M059J (cell line): ENCODE data around the gene SEC16A. TPM values are rescaled to one million over a fixed set of nuclear protein-coding genes. Genes with fewer than 3 reads are reported as not detected.

Experiments
- DNase-seq: peaks from one replicate; pipeline ENCODE4 v3.0.0-alpha.2; 2012; ENCODE audit warnings: low read depth
- total RNA-seq: library from RNA; depleted of rRNA; stranded (reverse); fragments of >200 nt; shearing (Covaris generic); gene quantifications from 2 replicates; pipeline ENCODE4 v1.2.3, GENCODE V29; 2014

SEC16A gene
- total RNA-seq, 1 experiment from 2014 or later, result 42.6 TPM

DNA sequence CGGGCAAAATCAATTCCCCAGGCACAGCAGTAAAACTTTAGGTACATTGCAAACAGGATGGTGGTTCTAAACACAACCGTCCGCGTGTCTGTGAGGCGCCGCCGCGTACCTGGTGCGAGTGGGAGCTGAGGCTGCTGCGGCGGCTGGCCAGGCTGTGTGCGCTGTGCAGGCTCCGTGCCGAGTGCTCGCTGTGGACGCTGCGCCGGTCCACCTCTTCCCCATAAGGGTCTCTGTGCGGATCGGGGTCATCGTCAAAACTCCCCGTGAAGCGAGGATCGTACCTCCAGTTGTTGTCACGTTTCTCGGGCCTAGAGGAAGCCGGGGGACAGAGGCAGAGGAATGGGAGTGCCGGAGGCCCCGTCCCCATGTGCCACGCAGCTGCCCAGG, 16.7 kb downstream of the SEC16A start:
- DNase-seq, result no peak

DNA sequence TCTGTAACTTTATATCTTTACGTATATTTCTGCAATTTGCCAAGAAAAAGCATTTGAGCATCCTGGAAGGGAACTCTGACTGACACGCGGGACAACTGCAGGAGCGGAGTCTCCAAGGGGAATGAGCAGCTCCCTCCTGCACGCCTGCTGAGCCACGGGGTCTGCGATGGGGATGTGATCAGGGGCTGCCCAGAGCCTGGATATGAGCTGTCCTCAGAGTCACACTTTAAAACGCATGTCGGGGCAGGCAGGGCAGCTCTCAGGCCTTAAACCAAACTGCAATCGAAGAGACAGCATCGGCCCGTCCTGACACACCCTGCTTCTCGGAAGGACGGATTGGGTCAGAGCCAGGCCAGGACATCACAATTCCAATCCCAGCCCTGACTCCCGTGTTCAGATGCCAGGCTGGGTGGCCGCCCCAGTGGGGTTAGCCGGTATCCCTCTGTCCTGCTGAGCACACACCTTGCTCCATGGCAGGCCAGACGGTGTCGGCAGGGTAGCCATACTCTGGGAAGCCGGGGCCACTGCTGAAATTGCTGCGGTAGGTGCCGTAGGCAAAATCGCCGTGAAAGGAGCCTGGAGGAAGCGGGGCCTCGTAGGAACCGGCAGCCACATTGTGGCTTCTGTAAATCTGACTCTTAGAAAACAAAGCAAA, 17.2 kb downstream of the SEC16A start:
- DNase-seq, result no peak

DNA sequence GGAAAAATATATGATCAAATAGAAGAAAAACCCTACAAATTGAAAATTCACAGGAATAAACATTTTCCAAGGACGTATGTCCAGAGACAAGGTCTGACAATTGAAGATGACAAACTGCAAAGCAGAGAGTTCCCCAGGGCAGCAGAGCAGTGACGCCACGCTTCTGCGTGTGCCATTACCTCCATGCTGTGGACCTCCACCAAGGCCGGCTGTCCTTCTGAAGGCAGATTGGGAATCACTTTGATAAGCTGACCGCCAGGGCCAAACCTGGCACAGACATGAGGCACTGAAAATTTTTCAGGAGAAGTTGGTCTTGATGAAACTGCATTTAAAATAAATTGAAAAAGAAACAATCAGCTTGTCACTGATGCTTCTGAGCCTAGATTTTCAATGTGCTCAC, 18.6 kb downstream of the SEC16A start:
- DNase-seq, result no peak

DNA sequence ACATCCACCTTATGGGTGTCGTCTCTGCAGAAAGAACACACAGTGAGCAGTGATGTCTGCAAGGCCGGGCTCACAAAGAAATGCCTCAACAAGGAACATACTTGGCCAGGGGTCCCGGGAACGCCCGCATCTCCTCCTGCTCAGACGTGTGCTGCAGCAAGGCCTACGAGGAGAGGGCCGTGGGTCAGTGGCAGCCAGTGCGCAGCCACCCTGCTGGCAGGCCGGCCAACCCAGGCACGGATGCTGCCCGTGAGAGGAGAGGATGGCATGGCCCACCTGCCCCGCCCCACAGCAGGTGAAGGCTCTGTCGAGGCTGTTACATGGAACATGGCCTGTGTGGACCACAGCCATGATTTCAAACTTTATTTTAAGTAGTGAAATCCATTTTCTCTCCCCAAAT, 19.3 kb downstream of the SEC16A start:
- no peak for DNase-seq

DNA sequence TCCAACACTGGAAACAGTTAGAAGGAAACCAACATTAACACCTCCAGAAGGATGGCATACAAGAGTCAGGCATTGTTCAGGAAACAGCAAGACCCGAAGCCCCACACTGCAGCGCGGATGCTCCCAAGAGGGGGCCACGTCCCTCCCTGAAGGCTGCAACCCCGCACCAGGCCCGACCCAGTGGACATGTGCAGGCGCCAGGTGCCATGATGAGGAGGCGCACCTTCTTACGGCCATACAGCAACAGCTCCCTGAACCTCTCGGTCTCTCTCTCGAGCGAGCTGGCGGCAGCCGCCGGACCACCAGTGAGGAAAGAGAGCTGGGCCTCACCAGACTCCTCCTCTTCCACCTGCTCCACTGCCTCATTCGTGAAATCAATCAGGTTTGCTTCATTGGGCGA, 20.2 kb downstream of the SEC16A start:
- no peak for DNase-seq

DNA sequence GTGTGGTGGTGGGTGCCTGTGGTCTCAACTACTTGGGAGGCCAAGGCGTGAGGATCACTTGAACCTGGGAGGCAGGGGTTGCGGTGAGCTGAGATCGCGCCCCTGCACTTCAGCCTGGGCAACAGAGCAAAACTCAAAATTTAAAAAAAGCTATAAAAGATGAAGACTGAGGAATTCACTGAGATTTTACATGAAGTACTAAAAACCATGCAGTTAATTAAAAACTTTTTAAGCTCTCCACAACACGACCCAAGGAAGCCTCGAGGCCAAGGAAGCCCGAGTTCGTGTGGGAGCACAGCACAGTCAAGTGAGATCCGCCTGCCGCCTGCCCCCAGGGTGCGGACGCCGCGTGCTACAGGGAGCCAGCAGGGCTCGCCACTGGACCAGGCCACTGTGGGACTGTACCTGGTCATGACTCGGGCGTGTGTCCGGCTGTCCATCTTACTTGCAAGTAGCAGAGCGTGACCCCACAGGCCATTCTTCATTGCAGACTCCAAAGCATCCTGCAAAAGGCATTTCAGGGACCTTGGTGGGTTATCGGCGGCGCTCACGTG, 22.0 kb downstream of the SEC16A start:
- DNase-seq, result no peak

DNA sequence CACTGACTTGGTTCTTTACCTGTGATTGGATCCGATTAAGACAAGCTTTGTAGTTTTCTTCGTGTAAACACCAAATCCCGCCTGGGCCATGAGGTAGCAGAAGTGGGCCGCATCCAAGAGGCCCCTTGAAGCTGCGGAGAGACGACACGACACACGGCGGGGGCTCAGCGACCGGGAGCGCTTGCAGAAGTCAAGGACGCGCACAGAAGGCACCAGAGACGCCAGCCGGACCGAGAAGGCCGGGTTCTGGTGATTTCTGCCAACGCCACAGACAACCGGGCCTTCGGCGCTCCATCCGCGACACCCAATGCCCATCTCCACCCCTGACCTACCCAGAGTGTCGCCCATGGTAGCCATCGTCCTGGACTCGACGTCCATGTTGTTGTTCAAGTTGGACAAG, 23.4 kb downstream of the SEC16A start:
- DNase-seq, result no peak

DNA sequence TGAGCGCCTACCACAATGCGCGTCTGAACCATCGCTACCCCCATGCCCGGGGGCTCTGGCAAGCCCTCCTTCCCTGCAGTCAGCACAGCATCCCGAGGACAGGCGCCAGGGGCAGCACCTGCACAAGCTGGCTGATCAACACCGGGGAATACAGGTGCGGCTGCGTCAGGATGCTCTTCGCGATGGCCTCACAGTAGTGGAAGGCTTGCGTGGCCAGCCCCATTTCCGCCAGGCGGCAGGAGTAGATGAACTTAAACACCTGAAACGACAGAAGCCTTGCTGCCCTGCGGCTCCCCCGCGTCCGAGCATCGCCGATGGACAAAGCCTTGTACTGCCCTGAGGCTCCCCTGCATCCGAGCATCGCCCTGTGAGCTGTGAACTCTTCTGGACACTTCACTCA, 25.5 kb downstream of the SEC16A start:
- DNase-seq, result no peak

DNA sequence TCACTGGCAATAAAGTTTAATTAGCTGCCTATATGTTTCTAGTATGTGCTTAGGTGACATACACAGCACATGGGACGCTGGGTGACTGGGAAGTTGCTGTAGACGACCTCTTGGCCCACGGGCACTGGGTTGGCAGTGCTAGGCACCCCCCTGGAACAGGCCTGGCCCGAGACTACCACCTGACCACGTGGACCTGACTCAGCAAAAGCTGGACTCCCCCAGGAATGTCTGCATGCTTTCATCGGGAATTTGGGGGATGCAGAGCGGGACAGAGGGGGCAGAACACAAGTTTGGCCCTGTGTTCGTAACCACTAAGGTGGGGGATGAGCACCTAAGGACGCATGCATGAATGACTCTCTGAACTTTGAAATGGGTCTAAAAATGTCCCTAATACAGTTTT, 26.6 kb downstream of the SEC16A start:
- DNase-seq, result no peak

DNA sequence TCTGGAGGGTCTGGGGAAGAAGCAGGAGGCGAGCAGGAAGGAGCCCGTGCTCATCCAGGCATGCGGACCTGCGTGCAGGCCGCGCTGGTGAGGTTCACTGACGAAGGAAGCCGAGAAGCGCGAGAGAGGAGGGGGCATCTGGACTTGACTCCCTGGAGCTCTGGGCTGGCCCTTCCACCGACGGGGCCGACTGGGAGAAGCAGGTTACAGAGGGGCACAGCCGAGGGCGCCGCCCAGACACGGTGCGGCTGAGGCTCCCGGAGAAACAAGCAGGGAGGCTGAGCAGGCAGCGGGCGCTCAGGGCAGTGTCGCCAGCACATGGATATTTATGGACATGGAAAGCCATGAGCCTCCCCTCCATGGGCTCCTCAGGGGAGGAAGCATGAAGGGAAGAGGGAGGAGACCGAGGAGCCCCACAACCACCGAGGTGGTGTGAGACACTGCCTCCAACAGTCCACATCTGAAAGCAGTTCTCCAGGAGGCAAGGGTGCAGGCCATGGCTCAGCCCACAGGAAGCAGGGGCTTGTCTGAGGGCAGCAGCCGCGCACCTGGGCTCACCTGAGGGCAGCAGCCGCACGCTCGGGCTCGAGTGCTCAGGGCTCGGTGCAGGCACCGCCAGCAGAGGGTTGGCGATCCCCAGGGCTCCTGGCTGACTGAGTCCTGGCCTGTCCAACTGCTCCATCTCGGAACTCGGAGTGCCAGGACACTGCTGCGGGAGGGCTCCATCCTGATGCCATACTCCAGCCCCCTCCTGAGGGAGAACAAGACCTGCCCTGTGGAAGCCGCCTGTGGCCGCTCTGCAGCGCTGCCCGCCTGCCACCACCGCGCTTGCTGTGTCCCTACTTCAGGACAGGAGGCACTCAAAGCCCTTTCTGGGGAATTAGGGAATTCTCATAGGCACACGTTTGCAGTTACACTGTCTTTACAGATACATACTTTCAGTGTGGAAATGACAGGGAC, 27.5 kb downstream of the SEC16A start:
- DNase-seq, result no peak

DNA sequence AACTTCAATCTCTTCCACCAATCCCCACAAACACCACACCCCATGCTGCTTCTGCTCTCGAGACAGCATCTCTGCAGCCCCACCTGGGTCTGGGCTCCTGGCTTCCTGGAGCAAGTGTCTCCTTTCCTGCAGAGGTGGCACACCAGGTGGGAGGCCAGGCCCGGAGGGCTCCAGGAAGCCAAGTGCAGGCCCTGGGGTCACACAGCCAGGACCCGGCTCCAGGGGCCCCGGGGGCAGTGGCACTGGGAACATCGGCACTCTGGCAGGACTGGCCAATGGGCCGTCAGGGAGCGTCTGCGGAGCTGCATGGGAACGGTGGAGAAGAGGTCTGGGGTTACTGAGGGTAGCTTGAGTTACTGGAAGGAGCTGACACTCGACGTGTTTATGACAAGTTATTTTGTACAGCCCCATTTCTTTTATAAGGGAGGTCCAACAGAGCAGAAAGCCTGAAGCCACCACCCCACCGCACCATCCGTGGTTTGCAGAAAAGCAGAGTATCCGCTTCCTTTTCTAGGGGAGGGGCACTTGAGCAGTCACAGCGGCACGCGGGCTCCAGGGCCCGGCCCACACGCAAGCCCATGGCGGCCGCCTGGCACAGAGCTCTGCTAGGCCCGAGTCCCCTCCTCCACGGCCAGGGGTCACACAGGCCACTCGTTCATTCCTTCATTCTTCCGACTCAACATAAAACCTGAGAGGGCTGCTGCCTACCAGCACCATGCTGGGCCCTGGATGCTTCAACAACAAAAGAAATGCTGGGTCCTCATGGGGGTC, 28.6 kb downstream of the SEC16A start:
- DNase-seq, result no peak

DNA sequence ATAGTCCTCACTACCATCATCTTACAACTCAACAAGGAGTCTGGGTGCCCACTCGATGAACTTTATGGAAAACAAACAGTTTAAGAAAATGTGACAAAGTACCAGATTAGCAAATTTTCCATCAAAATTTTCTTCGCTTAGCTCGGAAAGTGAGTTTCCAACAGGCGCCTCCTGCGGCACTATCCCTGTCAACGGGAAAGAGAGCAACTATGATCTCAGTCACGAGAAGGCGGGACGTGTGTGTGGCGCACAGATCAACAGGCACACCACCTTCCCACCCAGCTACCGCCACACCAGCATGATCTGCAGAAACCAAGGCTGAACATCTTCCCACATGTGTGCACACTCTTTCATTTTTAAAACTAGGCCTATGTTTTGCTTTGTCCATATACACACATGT, 29.5 kb downstream of the SEC16A start:
- no peak for DNase-seq

DNA sequence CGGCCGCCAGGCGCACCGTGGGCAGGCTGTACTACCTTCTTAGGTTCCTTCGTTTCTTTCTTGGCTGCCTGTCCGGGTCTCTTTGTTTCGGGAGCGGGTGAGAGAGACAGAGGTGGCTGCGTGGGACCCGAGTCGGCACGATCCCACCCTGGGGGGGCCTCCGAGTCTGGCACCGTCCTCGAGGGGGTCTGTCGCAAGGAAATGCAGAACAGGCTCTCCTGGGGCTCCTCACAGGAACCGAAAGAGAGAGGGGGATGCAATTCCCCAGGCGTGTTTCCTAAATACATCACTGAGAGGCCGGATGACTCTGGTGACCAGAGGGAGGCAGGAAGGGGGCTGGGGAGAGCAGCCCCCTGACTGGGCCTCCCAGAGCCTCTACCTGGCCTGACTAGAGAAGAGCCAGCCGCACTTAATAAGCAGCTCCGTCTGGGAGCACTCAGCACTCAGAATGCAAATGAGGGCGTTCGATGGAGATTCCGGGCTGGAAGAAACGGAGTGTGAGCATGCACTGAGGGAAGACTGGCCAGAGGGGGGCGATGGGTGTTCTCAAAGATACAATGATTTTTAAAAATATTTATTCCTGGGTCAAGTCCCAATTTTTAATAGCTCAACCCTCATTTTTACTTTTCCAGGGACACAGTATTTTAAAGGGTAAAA, 31.5 kb downstream of the SEC16A start:
- DNase-seq, result no peak

DNA sequence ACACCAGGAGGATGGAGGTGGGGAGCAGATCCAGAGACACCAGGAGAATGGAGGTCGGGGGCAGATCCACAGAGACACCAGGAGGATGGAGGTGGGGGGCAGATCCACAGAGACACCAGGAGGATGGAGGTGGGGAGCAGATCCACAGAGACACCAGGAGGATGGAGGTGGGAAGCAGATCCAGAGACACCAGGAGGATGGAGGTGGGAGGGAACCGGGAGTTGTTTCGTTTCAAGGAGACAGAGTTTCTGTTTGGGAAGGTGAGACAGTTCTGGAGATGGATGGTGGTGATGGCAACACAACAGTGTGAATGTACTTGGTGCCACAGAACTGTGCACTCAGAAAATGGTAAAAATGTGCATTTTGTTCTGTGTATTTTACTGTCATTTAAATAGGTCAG, 34.2 kb downstream of the SEC16A start:
- DNase-seq, result no peak

DNA sequence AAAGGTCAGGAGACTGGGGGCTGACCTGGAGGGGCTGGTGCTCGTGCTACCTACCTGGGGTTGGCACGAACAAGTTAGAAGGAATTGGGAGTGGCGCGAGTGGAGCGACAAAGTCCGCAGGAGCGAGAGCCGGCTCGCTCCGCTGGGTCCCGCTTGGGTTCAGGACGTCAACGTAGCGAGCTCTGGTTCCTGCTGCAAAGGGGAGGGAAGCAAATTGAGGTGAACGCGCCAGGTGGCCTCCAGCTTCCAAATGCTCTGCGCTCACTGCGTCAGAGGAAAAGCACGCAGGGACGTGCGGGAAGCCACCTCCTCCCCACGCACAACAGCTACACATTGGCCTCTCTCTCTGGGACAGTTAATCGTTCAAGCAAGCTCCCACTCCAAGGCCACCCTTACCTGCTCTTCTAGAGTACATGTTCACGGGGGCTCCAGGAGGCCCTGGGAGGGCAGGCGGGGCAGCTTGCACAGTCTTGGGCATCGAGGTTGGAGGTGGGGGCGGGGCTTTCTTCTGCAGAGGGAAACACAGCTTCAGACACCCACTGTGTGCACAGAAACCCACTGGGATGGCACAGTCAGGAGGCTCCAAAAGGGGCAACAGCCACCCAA, 35.6 kb downstream of the SEC16A start:
- no peak for DNase-seq

DNA sequence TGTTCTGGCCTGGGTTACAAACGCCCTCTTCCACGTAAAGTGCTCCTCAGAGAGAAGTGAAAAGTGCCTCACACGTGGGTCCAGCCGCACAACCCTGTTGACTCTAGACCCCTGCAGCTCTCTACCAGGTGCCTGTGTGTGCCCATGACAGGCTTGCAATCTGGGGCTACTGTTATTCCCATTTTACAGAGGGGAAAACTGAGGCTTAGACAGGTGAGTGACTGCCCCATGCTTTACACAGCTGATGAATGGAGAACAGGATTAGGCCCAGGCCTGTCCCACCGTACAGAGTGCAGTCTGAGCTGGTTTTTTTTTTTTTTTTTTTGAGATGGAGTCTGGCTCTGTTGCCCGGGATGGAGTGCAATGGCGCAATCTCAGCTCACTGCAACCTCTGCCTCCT, 37.0 kb downstream of the SEC16A start:
- DNase-seq, result no peak

DNA sequence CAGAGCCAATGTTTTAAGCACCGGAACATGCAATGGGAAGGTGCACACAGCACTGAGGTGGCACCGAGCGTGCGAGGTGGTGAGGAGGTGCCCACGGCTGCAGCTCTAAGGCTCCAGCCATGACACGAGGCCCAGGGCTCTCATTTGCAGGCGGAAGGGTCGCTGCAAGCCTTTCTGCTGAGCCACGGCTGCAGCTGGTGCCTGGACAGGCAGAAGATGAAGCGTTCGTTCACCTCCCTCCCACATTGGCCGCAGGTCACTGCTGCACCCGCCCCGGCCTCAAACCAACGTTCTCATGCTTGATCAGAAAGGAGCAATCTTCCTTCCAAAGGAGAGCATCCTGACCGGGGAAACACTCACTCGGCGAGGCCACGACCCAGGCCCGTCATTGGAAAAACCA, 38.7 kb downstream of the SEC16A start:
- no peak for DNase-seq

DNA sequence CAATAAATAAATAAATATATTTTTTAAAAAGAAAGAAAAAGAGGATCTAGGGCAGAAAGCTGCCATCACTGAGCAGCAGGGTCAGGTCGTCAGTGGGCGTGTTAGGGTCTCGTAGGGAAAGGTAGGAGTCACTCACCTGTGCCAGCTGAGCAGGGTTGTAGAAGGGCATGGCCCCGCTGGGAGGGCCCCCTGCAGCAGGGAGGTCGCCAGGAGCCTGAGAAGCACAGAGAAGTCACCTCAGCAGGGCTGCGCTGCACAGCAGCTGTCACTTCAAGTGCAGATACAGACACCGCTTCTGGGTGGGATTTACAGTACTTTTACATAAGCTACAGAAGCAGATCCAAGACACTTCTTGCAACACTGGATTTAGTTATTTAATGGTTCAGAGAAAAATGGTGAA, 39.2 kb downstream of the SEC16A start:
- DNase-seq, result no peak

DNA sequence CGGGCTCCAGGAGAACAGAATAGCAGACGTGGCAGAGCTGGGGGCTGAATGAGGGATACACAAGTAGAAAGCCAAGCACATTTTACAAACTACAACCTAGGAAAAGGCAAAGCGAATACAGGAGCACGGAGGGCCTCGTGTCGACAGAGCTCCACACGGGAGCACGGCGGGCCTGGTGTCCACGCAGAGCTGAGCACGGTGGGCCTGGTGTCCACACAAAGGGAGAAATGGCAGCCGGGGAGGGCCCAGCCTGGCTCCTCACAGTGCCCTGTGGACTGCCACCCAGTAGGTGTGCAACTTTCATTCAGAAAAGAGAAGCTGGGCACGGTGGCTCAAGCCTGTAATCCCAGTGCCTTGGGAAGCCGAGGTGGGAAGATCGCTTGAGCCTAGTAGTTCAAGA, 39.8 kb downstream of the SEC16A start:
- no peak for DNase-seq

DNA sequence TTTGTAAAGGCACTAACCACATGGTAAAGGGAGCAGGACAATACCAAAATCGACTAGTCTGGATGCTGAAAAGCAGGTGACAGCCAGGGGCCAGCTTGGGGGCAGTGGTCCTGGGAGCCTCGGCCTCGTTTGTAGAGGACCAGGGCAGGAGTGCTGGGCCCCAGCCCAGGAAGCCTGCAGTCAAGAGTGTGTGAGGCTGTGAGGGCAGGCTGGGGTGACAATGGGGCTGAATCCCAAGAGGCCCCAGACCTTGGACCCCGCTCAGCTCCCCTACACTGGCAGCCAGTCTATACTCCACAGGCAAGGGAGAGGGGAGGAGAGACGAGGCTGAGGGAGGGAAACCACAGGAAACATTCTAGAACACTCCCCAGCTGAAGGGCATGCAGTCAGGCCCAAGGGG, 40.6 kb downstream of the SEC16A start:
- no peak for DNase-seq

DNA sequence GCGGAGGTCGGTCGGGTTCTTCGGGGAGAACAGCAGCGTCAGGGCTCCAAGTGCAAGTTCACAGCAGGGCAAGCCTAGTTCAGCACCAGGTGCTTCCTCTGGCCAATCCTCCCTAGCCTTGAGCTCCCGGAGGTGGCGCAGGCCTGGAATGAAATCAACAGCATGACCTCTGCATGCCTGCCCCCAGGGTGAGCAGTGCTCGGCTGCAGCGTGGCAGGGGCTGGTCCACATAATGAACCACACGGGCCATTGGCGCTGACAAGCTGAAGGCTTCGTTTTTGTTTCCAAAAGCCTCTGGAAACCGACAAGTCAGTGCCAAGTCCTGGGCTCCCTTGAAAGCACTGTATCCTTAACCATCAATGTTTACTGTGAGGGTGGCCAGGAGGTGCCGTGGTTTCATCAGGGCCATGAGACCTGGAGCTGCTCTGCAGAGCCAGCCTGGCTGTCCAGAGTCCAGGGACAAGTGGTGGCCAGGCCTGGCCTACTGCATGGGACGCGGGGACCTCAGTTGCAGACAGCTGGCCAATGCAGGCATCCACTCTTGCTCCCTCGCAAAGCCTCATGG, 41.1 kb downstream of the SEC16A start:
- DNase-seq, result no peak
